ENCODE results near the gene LRRC74B. TPM values are rescaled to one million over a fixed set of nuclear protein-coding genes. Genes with fewer than 3 reads are reported as not detected.
"Not testable (repeated sequence)": the region's sequence is repeated elsewhere in the genome, so short reads cannot be mapped to it uniquely, and the experiment has no call there.

LRRC74B gene
- total RNA-seq, 2 donors from 2014 or later, result not detected

- Mint-ChIP-seq H3K9me3 (no peaks in the 10 kb centered on the region), H3K27me3 (ENCODE audit: low read depth) (no peaks in the 10 kb centered on the region), H3K4me3 (peak overlapping the region; percentile 89 to 99), H3K36me3 (ENCODE audit: insufficient read depth in 2 of 2) (peaks cover 0 to 2% of the 10 kb centered on the region in 2 donors), H3K4me1 (ENCODE audit: low read depth) (peaks cover 31% of the 10 kb centered on the region), H3K27ac (peak overlapping the region; percentile 74)
- no peak for DNase-seq
- no peak for ATAC-seq (replicated peaks in 1 of 2)
Measured at GRCh38 chr22:21003782-21004181, 42.0 kb upstream of the LRRC74B start.

- not testable (repeated sequence) for ATAC-seq (replicated peaks in 1 of 2); H3K9me3 Mint-ChIP-seq; H3K27me3 Mint-ChIP-seq (ENCODE audit: low read depth); H3K27ac Mint-ChIP-seq; H3K36me3 Mint-ChIP-seq (ENCODE audit: insufficient read depth in 2 of 2); DNase-seq; H3K4me3 Mint-ChIP-seq; H3K4me1 Mint-ChIP-seq (ENCODE audit: low read depth)
Measured at GRCh38 chr22:21009208-21009607, 36.5 kb upstream of the LRRC74B start.

- H3K27me3 Mint-ChIP-seq (ENCODE audit: low read depth), result no peaks in the 10 kb centered on the region
- H3K27ac Mint-ChIP-seq, result no peak overlapping the region
- DNase-seq, result peak in 1 of 2 donors; percentile 43
- ATAC-seq (replicated peaks in 1 of 2), result no peak
- H3K4me3 Mint-ChIP-seq, result no peak overlapping the region
- H3K9me3 Mint-ChIP-seq, result no peaks in the 10 kb centered on the region
- no peaks in the 10 kb centered on the region for H3K36me3 Mint-ChIP-seq (ENCODE audit: insufficient read depth in 2 of 2)
- H3K4me1 Mint-ChIP-seq (ENCODE audit: low read depth), result peaks cover 16% of the 10 kb centered on the region
Measured at GRCh38 chr22:21009638-21010425, 35.9 kb upstream of the LRRC74B start.

- no peak overlapping the region for H3K4me3 Mint-ChIP-seq
- DNase-seq, result no peak
- H3K27ac Mint-ChIP-seq, result no peak overlapping the region
- H3K36me3 Mint-ChIP-seq (ENCODE audit: insufficient read depth in 2 of 2), result no peaks in the 10 kb centered on the region
- no peak for ATAC-seq (replicated peaks in 1 of 2)
- no peaks in the 10 kb centered on the region for H3K27me3 Mint-ChIP-seq (ENCODE audit: low read depth)
- H3K9me3 Mint-ChIP-seq, result no peaks in the 10 kb centered on the region
- H3K4me1 Mint-ChIP-seq (ENCODE audit: low read depth), result peaks cover 23% of the 10 kb centered on the region
Measured at GRCh38 chr22:21010426-21011113, 35.2 kb upstream of the LRRC74B start.

GRCh38 chr22:21012446-21013407, 33.0 kb upstream of the LRRC74B start:
- Mint-ChIP-seq H3K9me3 (no peaks in the 10 kb centered on the region), H3K27ac (no peak overlapping the region), H3K4me3 (peak overlapping the region; percentile 90 to 94), H3K36me3 (ENCODE audit: insufficient read depth in 2 of 2) (no peaks in the 10 kb centered on the region), H3K4me1 (ENCODE audit: low read depth) (peaks cover 23% of the 10 kb centered on the region), H3K27me3 (ENCODE audit: low read depth) (no peaks in the 10 kb centered on the region)
- ATAC-seq (replicated peaks in 1 of 2) (no peak), DNase-seq (no peak)

GRCh38 chr22:21013657-21014201, 32.0 kb upstream of the LRRC74B start:
- H3K36me3 Mint-ChIP-seq (ENCODE audit: insufficient read depth in 2 of 2), result no peaks in the 10 kb centered on the region
- peaks cover 23% of the 10 kb centered on the region for H3K4me1 Mint-ChIP-seq (ENCODE audit: low read depth)
- no peaks in the 10 kb centered on the region for H3K27me3 Mint-ChIP-seq (ENCODE audit: low read depth)
- H3K4me3 Mint-ChIP-seq, result peak overlapping the region; percentile 90 to 94
- H3K27ac Mint-ChIP-seq, result no peak overlapping the region
- no peaks in the 10 kb centered on the region for H3K9me3 Mint-ChIP-seq
- ATAC-seq (replicated peaks in 1 of 2) (no peak), DNase-seq (no peak)

- H3K27me3 Mint-ChIP-seq (ENCODE audit: low read depth), result no peaks in the 10 kb centered on the region
- H3K9me3 Mint-ChIP-seq, result no peaks in the 10 kb centered on the region
- no peaks in the 10 kb centered on the region for H3K36me3 Mint-ChIP-seq (ENCODE audit: insufficient read depth in 2 of 2)
- peaks cover 23% of the 10 kb centered on the region for H3K4me1 Mint-ChIP-seq (ENCODE audit: low read depth)
- ATAC-seq (replicated peaks in 1 of 2) (peak; percentile 97 to 98), DNase-seq (peak; percentile 88 to 91)
- H3K4me3 Mint-ChIP-seq, result peak overlapping the region; percentile 90 to 94
- no peak overlapping the region for H3K27ac Mint-ChIP-seq
Measured at GRCh38 chr22:21014202-21014725, 31.5 kb upstream of the LRRC74B start.

- ATAC-seq (replicated peaks in 1 of 2), result no peak
Measured at GRCh38 chr22:21014726-21015465, 30.9 kb upstream of the LRRC74B start, which contains the start of gene P2RX6. Gene P2RX6 (plus strand): TSS chr22:21015165. CDS start chr22:21015175, 10 bp downstream.

GRCh38 chr22:21015466-21016006, 30.2 kb upstream of the LRRC74B start:
- Mint-ChIP-seq H3K4me3 (peak overlapping the region; percentile 90 to 94), H3K36me3 (ENCODE audit: insufficient read depth in 2 of 2) (no peaks in the 10 kb centered on the region), H3K27ac (no peak overlapping the region), H3K4me1 (ENCODE audit: low read depth) (peaks cover 23% of the 10 kb centered on the region), H3K27me3 (ENCODE audit: low read depth) (no peaks in the 10 kb centered on the region), H3K9me3 (no peaks in the 10 kb centered on the region)
- ATAC-seq (replicated peaks in 1 of 2) (no peak), DNase-seq (no peak)

More at GRCh38 chr22:21014726-21015465, 30.9 kb upstream of the LRRC74B start, which contains the start of gene P2RX6:
- Mint-ChIP-seq H3K27ac (no peak within 1 kb of the TSS), H3K36me3 (ENCODE audit: insufficient read depth in 2 of 2) (no peaks in the 10 kb centered on the region), H3K9me3 (no peaks in the 10 kb centered on the region), H3K27me3 (ENCODE audit: low read depth) (no peaks in the 10 kb centered on the region), H3K4me3 (peak within 1 kb of the TSS; percentile 90 to 94), H3K4me1 (ENCODE audit: low read depth) (peaks cover 23% of the 10 kb centered on the region)
- DNase-seq, result no peak

- no peaks in the 10 kb centered on the region for H3K9me3 Mint-ChIP-seq
- no peak for DNase-seq
- H3K4me1 Mint-ChIP-seq (ENCODE audit: low read depth), result peaks cover 23% of the 10 kb centered on the region
- no peak overlapping the region for H3K4me3 Mint-ChIP-seq
- no peaks in the 10 kb centered on the region for H3K36me3 Mint-ChIP-seq (ENCODE audit: insufficient read depth in 2 of 2)
- H3K27me3 Mint-ChIP-seq (ENCODE audit: low read depth), result no peaks in the 10 kb centered on the region
- H3K27ac Mint-ChIP-seq, result no peak overlapping the region
- no peak for ATAC-seq (replicated peaks in 1 of 2)
Measured at GRCh38 chr22:21016644-21017420, 28.9 kb upstream of the LRRC74B start.

- no peaks in the 10 kb centered on the region for H3K27me3 Mint-ChIP-seq (ENCODE audit: low read depth)
- H3K27ac Mint-ChIP-seq, result no peak overlapping the region
- DNase-seq (no peak), ATAC-seq (replicated peaks in 1 of 2) (no peak)
- peaks cover 22% of the 10 kb centered on the region for H3K4me1 Mint-ChIP-seq (ENCODE audit: low read depth)
- H3K36me3 Mint-ChIP-seq (ENCODE audit: insufficient read depth in 2 of 2), result no peaks in the 10 kb centered on the region
- no peak overlapping the region for H3K4me3 Mint-ChIP-seq
- H3K9me3 Mint-ChIP-seq, result no peaks in the 10 kb centered on the region
Measured at GRCh38 chr22:21018314-21018713, 27.4 kb upstream of the LRRC74B start.
